B cell (primary cell): ENCODE data around the gene MAPK14. TPM values are rescaled to one million over a fixed set of nuclear protein-coding genes. Genes with fewer than 3 reads are reported as not detected.
A peak's percentile ranks its signal among the peaks of the same experiment; 100 is the strongest.

Experiments
- ATAC-seq: fragments of 200-7000 bp; cut with Tn5 transposase; one replicate; pipeline ENCODE4 v1.10.0; 2021; ENCODE audit warnings: low read depth, mild to moderate bottlenecking, moderate number of reproducible peaks, moderate library complexity
- CTCF ChIA-PET: fragments of 350-600 bp; sonication (Branson Sonifier 250); formaldehyde crosslinking; loops from one replicate; lab custom pipeline; 2021; ENCODE audit warnings: antibody characterized with exemption, inconsistent platforms; lab: Charles Lee
- POLR2A ChIA-PET: fragments of 350-600 bp; sonication (Branson Sonifier 250); formaldehyde crosslinking; loops from one replicate; lab custom pipeline; 2021; ENCODE audit warnings: antibody characterized with exemption; lab: Charles Lee
- DNase-seq: peaks from one replicate; pipeline ENCODE4 v3.0.0; 2013
- H2AFZ ChIP-seq: 2 replicates; pipeline ENCODE4 v1.6.1; 2012; ENCODE audit warnings: mild to moderate bottlenecking, low read depth, low read length; ENCODE audit not compliant: insufficient read depth, poor library complexity, severe bottlenecking
- H3K27ac ChIP-seq, 2 donors: 1 replicate in 1 of 2; 2 replicates in 1 of 2; pipeline ENCODE4 v1.5.1; 2012 to 2013; ENCODE audit warnings: low read length in 2 of 2, mild to moderate bottlenecking in 2 of 2, moderate library complexity in 1 of 2
- H3K27me3 ChIP-seq, 4 experiments: fragments of 200-600 bp in 1 of 4; sonication (generic) in 1 of 4; replicated peaks in 1 of 4; 1 replicate in 2 of 4; 2 replicates in 2 of 4; pipeline versions ENCODE4 v1.6.1 to v1.7.0; 2013 to 2016; ENCODE audit warnings: low read length in 3 of 4, mild to moderate bottlenecking in 2 of 4, mixed read lengths in 1 of 4, moderate library complexity in 1 of 4; ENCODE audit not compliant: insufficient read depth in 4 of 4, control insufficient read depth in 3 of 4; ENCODE audit errors: control extremely low read depth in 1 of 4
- H3K36me3 ChIP-seq, 2 experiments: replicated peaks in 1 of 2; 1 replicate in 1 of 2; 2 replicates in 1 of 2; pipeline versions ENCODE4 v1.6.1 to v1.7.1; 2013; ENCODE audit warnings: low read length in 1 of 2; ENCODE audit not compliant: insufficient read depth in 2 of 2, control insufficient read depth in 1 of 2; ENCODE audit errors: control extremely low read depth in 1 of 2, extremely low read depth in 1 of 2
- H3K4me1 ChIP-seq, 2 donors: fragments of 200-600 bp in 1 of 2; sonication (generic) in 1 of 2; 1 replicate in 1 of 2; 2 replicates in 1 of 2; pipeline versions ENCODE4 v1.5.1 to v1.6.1; 2013 to 2017; ENCODE audit warnings: low read length in 2 of 2; ENCODE audit not compliant: control insufficient read depth in 2 of 2, insufficient read depth in 2 of 2
- H3K4me2 ChIP-seq: replicated peaks from 2 replicates; pipeline ENCODE3; 2012; ENCODE audit warnings: mild to moderate bottlenecking, low read depth, low read length; ENCODE audit not compliant: poor library complexity, severe bottlenecking
- H3K4me3 ChIP-seq, 5 experiments: fragments of 200-600 bp in 1 of 5; sonication (generic) in 1 of 5; 1 replicate in 3 of 5; 2 replicates in 2 of 5; pipeline versions ENCODE4 v1.5.1 to v1.7.0; 2011 to 2016; ENCODE audit warnings: low read length in 4 of 5, mild to moderate bottlenecking in 4 of 5, low read depth in 2 of 5, control low read depth in 1 of 5, moderate library complexity in 1 of 5; ENCODE audit not compliant: insufficient read depth in 1 of 5; ENCODE audit errors: control extremely low read depth in 1 of 5, extremely low read depth in 1 of 5
- H3K79me2 ChIP-seq: fragments of 200-600 bp; sonication (generic); one replicate; pipeline ENCODE4 v1.6.0; 2016; ENCODE audit warnings: low read length; ENCODE audit not compliant: control insufficient read depth, insufficient read depth
- H3K9ac ChIP-seq: fragments of 200-600 bp; sonication (generic); 2 replicates; pipeline ENCODE4 v1.6.1; 2017; ENCODE audit warnings: mild to moderate bottlenecking, low read length, moderate library complexity
- H3K9me3 ChIP-seq, 3 donors: one replicate each; pipeline versions ENCODE4 v1.6.1 to v1.7.1; 2013; ENCODE audit warnings: low read length in 2 of 3; ENCODE audit not compliant: control insufficient read depth in 2 of 3, insufficient read depth in 1 of 3; ENCODE audit errors: control extremely low read depth in 1 of 3
- H4K20me1 ChIP-seq: 2 replicates; pipeline ENCODE4 v1.6.0; 2012; ENCODE audit warnings: mild to moderate bottlenecking, low read length; ENCODE audit not compliant: insufficient read depth, control insufficient read depth, poor library complexity, severe bottlenecking
- H3K27ac Mint-ChIP-seq: one replicate; pipeline ENCODE4 v1.8.0; 2021; ENCODE audit warnings: mixed read lengths
- H3K27me3 Mint-ChIP-seq: one replicate; pipeline ENCODE4 v1.8.0; 2021; ENCODE audit warnings: mixed read lengths
- H3K4me1 Mint-ChIP-seq: one replicate; pipeline ENCODE4 v1.8.0; 2021; ENCODE audit warnings: mixed read lengths
- H3K4me3 Mint-ChIP-seq: one replicate; pipeline ENCODE4 v1.8.0; 2021; ENCODE audit warnings: mixed read lengths
- H3K9me3 Mint-ChIP-seq: one replicate; pipeline ENCODE4 v1.8.0; 2022; ENCODE audit warnings: mixed read lengths; ENCODE audit not compliant: insufficient read depth
- CTCF ChIP-seq: fragments of 200-600 bp; IDR thresholded peaks from one replicate; pipeline ENCODE4 v1.8.0; 2022; ENCODE audit warnings: antibody characterized with exemption, mild to moderate bottlenecking
- EZH2 ChIP-seq: IDR thresholded peaks from 2 replicates; pipeline ENCODE4 v1.6.1; 2012; ENCODE audit warnings: borderline replicate concordance, low read depth, mild to moderate bottlenecking, moderate library complexity, low read length; ENCODE audit not compliant: insufficient read depth, poor library complexity, severe bottlenecking
- WGBS: methylation state at CpG from one replicate; pipeline ENCODE4 v1.1.5; 2013; ENCODE audit warnings: missing lambda C conversion rate; ENCODE audit not compliant: insufficient coverage; 5-methylcytosine and 5-hydroxymethylcytosine counted together
- intact Hi-C: fragments of 100-400 bp; cut with micrococcal nuclease; formaldehyde crosslinking; loops from one replicate; pipeline ENCODE4 v1.10.0; 2022
- polyA plus RNA-seq: library from polyadenylated mRNA; depleted of rRNA; stranded (reverse); fragments of >200 nt; gene quantifications from 2 replicates; pipeline ENCODE4 v1.2.3, GENCODE V29; 2012
- total RNA-seq, 2 donors: library from RNA; stranded (reverse); fragments of 120-200 nt in 1 of 2; gene quantifications; 1 replicate in 1 of 2; 2 replicates in 1 of 2; pipeline versions ENCODE4 v1.2.3 to v1.2.4, GENCODE V29; 2013 to 2022

The MAPK14 gene
- total and polyA plus RNA-seq, 2 donors (not counting 1 experiment from before 2014, with no cell fraction given) = 19.5 to 50.4 TPM

DNA sequence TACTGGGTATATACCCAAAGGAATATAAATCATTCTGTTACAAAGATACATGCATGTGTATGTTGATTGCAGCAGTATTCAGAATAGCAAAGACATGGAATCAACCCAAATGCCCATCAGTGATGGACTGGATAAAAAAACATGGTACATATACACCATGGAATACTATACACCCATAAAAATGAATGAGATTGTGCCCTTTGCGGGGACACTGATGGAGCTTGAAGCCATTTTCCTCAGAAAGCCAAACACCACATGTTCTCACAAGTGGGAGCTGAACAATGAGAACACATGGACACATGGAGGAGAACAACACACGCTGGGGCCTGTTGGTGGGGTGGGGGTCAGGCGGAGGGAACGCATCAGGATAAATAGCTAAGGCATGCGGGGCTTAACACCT is 61.4 kb downstream of the MAPK14 start:
- Histone ChIP-seq H3K9ac (no peak overlapping the region), H3K36me3 (peaks cover 0 to 18% of the 10 kb centered on the region in 2 experiments), H3K27ac (no peak overlapping the region), H2AFZ (no peak overlapping the region), H3K27me3 (no peaks in the 10 kb centered on the region), H4K20me1 (no peaks in the 10 kb centered on the region), H3K4me3 (no peak overlapping the region), H3K4me2 (no peak overlapping the region), H3K4me1 (peaks cover 6 to 7% of the 10 kb centered on the region in 2 donors), H3K9me3 (no peaks in the 10 kb centered on the region), H3K79me2 (no peaks in the 10 kb centered on the region)
- Mint-ChIP-seq H3K4me1 (peaks cover 21% of the 10 kb centered on the region), H3K27me3 (no peaks in the 10 kb centered on the region), H3K9me3 (no peaks in the 10 kb centered on the region), H3K27ac (no peak overlapping the region), H3K4me3 (no peak overlapping the region)
- 100% methylated on average over 1 of the region's 5 CpGs for whole genome bisulfite sequencing
- DNase-seq (no peak), ATAC-seq (no peak)
- intact Hi-C loops = no loop called here
- TF ChIP-seq CTCF (no peak), EZH2 (no peak)
- POLR2A ChIA-PET = interaction anchor here (0.6 kb wide), 1 partner anchor 271 kb away, joined by 3 read pairs; no protein-coding TSS in a partner anchor
- CTCF ChIA-PET = interaction anchor here (1.1 to 1.4 kb wide), 3 partner anchors 19 to 63 kb away, joined by 3 to 5 read pairs (median 3); partner anchors contain the start of gene MAPK14

GRCh38 chr6:36094238-36094637 is 66.6 kb downstream of the MAPK14 start:
- no peak for ATAC-seq
- Histone ChIP-seq H3K9me3 (no peaks in the 10 kb centered on the region), H2AFZ (no peak overlapping the region), H3K27ac (peak overlapping the region in 1 of 2 donors; percentile 35), H3K4me3 (no peak overlapping the region), H4K20me1 (no peaks in the 10 kb centered on the region), H3K9ac (no peak overlapping the region), H3K4me1 (peaks cover 18 to 19% of the 10 kb centered on the region in 2 donors), H3K4me2 (no peak overlapping the region), H3K79me2 (no peaks in the 10 kb centered on the region), H3K36me3 (peaks cover 0 to 11% of the 10 kb centered on the region in 2 experiments), H3K27me3 (no peaks in the 10 kb centered on the region)
- intact Hi-C loops = loop anchor here (2.0 to 10.0 kb wide), 5 partner anchors 15 to 571 kb away; partner anchors contain the start of gene MAPK13
- DNase-seq = no peak
- peaks cover 27% of the 10 kb centered on the region for H3K4me1 Mint-ChIP-seq
- CTCF ChIA-PET = interaction anchor here (0.7 to 7.5 kb wide), 27 partner anchors 10 to 510 kb away, joined by 3 to 150 read pairs (median 6); partner anchors contain the start of genes ARMC12, MAPK13, MAPK14 and SLC26A8
- no peak overlapping the region for H3K27ac Mint-ChIP-seq
- H3K4me3 Mint-ChIP-seq = no peak overlapping the region
- no peaks in the 10 kb centered on the region for H3K9me3 Mint-ChIP-seq
- POLR2A ChIA-PET = interaction anchor here (1.5 kb wide), 1 partner anchor 67 kb away, joined by 4 read pairs; the partner anchor contains the start of gene MAPK14
- no peak for TF ChIP-seq CTCF
- no peak for TF ChIP-seq EZH2
- WGBS = no CpG with 5 or more reads among the region's 2 CpGs
- no peaks in the 10 kb centered on the region for H3K27me3 Mint-ChIP-seq
